GM18520 (cell line): ENCODE measurements around the gene GGA3.
A peak's percentile ranks its signal among the peaks of the same experiment; 100 is the strongest.
"Not testable (repeated sequence)": the region's sequence is repeated elsewhere in the genome, so short reads cannot be mapped to it uniquely, and the experiment has no call there.

ENCODE experiments used
- ATAC-seq: cut with Tn5 transposase; IDR thresholded peaks from one replicate; pipeline ENCODE4 v1.9.1; 2021; ENCODE audit not compliant: unreplicated experiment

GGA3 gene

DNA sequence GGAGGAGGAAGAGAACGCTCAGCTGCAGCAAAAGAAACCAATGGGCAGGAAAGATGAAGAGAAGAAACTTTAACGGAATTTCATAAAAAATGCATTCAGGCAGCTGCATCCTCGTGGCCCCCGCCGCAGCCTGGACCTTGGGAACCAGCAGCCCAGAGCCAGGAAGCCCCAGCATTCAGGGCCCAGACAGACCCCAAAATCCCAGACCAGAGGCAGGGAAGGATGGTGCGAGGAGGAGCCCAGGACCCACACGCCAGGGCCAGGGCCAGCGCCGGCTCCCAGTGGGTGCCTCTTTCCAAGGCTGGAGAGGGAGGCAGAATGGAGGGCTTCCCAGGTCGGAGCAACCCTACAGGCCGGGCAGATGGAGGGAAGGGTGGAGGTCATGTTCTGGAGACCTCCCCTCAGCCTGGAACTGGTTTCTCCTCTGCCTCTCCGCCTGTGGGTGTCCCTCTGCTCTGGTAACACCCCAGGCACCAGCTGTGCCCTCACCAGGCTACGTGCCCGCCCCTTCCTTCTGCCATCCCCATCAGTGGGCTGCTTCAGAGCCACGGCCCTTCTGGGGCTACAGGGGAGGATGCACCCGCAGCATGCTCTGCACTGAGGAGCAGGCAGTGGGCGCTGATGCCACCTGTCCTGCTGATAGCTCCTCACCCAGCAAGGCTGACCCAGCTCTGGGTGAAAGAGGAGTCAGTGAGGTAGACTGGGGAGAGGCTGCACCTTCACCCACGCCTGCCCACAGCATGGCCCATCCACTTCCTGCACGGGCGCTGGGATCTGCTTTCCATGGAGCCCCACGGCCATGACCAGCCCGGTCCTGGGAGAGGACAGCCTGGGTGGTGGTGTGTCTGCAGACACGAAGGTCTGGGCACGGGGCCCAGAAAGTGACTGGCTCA is 10.8 kb upstream of the GGA3 start:
- ATAC-seq, result no peak

- peak; percentile 72 for ATAC-seq
Observed at GRCh38 chr17:75271233-75271954, 10.0 kb upstream of the GGA3 start.

DNA sequence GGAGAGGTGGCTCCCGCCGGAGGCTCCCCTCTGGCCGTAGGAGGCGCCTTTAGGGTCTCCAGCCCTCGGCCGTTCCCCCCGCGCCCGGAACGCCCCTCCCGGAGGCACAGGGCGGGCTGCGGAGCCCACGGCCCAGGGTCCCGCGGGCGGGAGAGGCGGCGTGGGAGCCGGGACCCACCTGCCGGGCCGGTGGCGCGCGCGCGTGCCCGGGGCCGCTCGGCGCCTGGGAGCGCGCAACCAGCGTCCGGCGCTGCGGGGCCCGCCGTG is 9.5 kb upstream of the GGA3 start, which contains the start of gene MIF4GD:
Gene MIF4GD, minus strand, starts transcription at position 266 of the 267 bp plus-strand sequence. CDS start 1,036 bp downstream, outside the sequence.
- no peak for ATAC-seq

DNA sequence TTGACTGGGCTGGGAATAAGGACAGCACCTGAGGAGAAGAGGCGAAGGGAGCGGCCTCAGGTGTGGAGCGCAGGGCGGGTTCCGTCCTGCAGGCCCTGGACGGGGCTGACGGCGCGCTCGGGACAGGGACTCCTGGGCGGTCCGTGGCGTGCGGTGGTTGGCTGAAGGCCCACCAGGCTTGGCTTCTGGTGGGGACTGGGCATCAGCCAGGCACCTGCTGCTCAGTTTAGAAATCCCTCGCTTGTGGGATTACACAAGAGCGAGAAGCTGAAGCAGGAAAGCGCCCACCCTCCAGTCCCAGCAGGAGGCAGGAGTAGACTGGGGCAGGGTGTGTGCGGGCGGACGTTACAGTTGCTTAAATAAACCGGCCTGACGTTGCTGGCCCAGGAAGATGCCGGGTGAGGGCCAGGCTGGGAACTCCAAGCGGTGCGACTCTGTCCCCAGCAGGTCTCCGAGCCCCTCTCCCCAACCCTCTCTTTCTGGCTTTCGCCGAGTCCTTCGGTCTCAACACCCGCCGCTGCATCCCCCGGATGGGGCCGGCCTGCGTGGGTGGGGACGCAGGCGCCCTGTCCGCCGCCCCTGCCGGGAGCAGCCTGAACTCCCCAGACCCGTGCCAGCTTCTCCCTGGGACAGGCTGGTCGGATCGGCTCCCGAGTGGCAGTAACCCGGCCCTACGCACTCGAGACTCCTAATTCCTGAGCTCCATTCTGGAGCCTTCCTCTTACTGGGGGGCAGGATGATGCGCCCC is 9.0 kb upstream of the GGA3 start:
- ATAC-seq, result peak; percentile 11

GRCh38 chr17:75269844-75270217 is 8.4 kb upstream of the GGA3 start:
- no peak for ATAC-seq

GRCh38 chr17:75267411-75268232 is 6.2 kb upstream of the GGA3 start:
- ATAC-seq, result no peak

DNA sequence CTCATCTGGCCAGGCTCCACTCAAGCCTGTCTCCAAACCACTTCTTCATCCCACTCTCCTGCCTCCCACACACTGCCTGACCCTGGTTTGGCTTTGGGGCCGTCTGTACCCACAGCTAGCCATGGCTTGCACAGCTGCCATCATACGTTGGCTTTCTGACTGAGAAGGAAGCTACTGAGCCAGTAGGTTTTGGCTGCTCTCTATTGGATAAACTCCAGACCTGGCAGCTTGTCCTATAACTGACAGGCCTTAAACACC is 5.7 kb upstream of the GGA3 start:
- ATAC-seq, result no peak

- no peak for ATAC-seq
Observed at GRCh38 chr17:75266316-75267152, 5.1 kb upstream of the GGA3 start.

GRCh38 chr17:75265614-75266315 is 4.4 kb upstream of the GGA3 start:
- ATAC-seq, result no peak

GRCh38 chr17:75263055-75263454 is 1.6 kb upstream of the GGA3 start:
- ATAC-seq, result no peak

- ATAC-seq, result no peak
Observed at GRCh38 chr17:75262112-75262606, 753 bp upstream of the GGA3 start.

DNA sequence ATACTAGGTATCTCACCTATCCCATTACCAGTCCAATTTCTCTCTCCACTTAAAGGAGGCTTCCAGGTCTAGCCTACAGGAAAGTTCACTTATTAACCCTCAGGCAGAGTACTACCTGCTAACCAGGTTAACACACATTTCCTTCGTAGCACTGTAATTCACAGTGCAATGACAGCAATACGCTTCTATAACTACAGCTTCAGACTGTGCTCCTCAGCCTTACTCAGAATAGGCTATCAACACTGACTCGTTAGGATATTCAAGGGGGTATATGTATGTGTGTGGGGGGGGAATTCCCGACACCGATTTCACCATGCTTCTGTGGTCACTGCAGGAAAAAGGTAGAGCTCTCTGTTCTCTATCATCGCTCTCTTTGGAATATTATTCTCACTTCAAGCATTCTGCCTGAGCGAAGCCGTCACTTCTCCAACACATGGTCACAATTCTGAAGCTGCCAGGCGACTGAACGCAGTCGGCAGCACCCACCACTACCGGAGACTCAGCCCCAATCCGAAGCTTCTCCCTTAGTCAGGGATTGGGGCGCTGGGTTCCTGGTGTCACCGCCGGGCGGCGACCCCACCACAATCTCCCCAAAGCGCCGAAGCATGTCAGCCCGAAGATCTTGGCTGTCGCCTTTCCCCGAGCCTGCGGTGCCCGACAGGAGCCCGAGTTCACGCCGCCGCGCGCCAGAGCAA is 618 bp downstream of the GGA3 start:
- peak; percentile 7 for ATAC-seq

GRCh38 chr17:75257228-75257627 is 4.2 kb downstream of the GGA3 start:
- not testable (repeated sequence) for ATAC-seq

GRCh38 chr17:75255954-75256698 is 5.3 kb downstream of the GGA3 start:
- ATAC-seq, result not testable (repeated sequence)

GRCh38 chr17:75252039-75252816 is 9.2 kb downstream of the GGA3 start:
- ATAC-seq, result no peak

DNA sequence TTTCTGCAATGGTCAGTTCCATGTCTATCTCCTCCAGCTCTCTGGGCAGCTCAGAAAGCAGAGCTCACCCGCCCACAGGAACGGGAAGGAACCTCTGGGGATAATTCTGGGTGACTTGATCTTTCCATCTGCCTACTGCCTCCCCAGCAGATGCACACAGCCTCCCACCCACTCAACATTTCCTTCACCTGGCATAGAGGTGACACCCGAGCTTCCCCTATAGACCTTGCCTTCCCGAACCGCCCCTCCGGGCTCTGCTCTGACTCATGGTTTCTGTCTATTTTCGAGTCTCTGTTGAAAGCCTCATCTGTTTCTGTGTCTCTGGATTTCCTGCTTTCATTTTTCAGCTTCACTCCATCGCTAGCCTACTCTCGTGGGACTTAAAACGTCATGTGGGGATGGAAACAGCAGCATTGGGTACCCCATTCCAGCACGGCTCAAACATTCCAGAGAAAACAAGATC is 11.4 kb downstream of the GGA3 start:
- ATAC-seq, result peak; percentile 64

GRCh38 chr17:75249564-75249963 is 11.8 kb downstream of the GGA3 start:
- ATAC-seq, result no peak
